Thyroid gland (tissue), 4 donors: Measurements from ENCODE around the gene ITIH5. TPM values are rescaled to one million over a fixed set of nuclear protein-coding genes. Genes with fewer than 3 reads are reported as not detected.

Source experiments
- DNase-seq, 2 donors: peaks; one replicate each; pipeline ENCODE4 v3.0.0-alpha.2; 2019
- H3K27ac ChIP-seq, 3 donors: fragments of 200-600 bp; sonication (generic); 1 replicate in 2 of 3; 2 replicates in 1 of 3; pipeline ENCODE4 v1.5.1; 2016 to 2019; ENCODE audit warnings: mild to moderate bottlenecking in 1 of 3, moderate library complexity in 1 of 3
- H3K27me3 ChIP-seq: fragments of 200-600 bp; sonication (generic); one replicate; pipeline ENCODE4 v1.5.1; 2019
- H3K36me3 ChIP-seq, 2 donors: fragments of 200-600 bp; sonication (generic); one replicate each; pipeline ENCODE4 v1.5.1; 2016 to 2019
- H3K4me1 ChIP-seq, 2 donors: fragments of 200-600 bp; sonication (generic); one replicate each; pipeline ENCODE4 v1.5.1; 2017 to 2019
- H3K4me3 ChIP-seq, 3 donors: fragments of 200-600 bp; sonication (generic); replicated peaks in 1 of 3; 1 replicate in 2 of 3; 2 replicates in 1 of 3; pipeline ENCODE4 v1.5.1; 2016; ENCODE audit warnings: mild to moderate bottlenecking in 1 of 3
- H3K9me3 ChIP-seq: fragments of 200-600 bp; sonication (generic); one replicate; pipeline ENCODE4 v1.5.1; 2017
- CTCF ChIP-seq, 6 experiments: fragments of 200-600 bp in 3 of 6; fragments of 450-650 bp in 3 of 6; sonication (generic) in 3 of 6; IDR thresholded peaks; one replicate each; pipeline ENCODE4 v1.5.1; 2016 to 2019; ENCODE audit warnings: antibody characterized with exemption in 6 of 6, mild to moderate bottlenecking in 2 of 6, inconsistent platforms in 1 of 6, moderate library complexity in 1 of 6
- POLR2A ChIP-seq, 2 donors: fragments of 450-650 bp; IDR thresholded peaks; one replicate each; pipeline ENCODE4 v1.6.1; 2017; ENCODE audit warnings: antibody characterized with exemption in 2 of 2, mild to moderate bottlenecking in 2 of 2, moderate library complexity in 1 of 2
- WGBS, 2 donors: methylation state at CpG; one replicate each; pipeline ENCODE4 v1.1.5; 2017; 5-methylcytosine and 5-hydroxymethylcytosine counted together
- intact Hi-C: fragments of 100-400 bp; cut with DNase I; formaldehyde crosslinking; loops from one replicate; pipeline ENCODE4 v1.15.1; 2023
- total RNA-seq, 4 donors: library from RNA; depleted of rRNA; stranded (reverse); fragments of >200 nt; gene quantifications; one replicate each; pipeline ENCODE4 v1.2.3, GENCODE V29; 2016

Gene ITIH5
- total RNA-seq, 4 donors from 2014 or later, result 14.4 to 31.3 (median 20.2) TPM

GRCh38 chr10:7563770-7564169 lies 103.0 kb downstream of the ITIH5 start:
- H3K36me3 ChIP-seq, result no peaks in the 10 kb centered on the region
- peaks cover 0 to 27% of the 10 kb centered on the region in 2 donors for H3K4me1 ChIP-seq
- DNase-seq, result no peak
- no peaks in the 10 kb centered on the region for H3K9me3 ChIP-seq
- H3K27ac ChIP-seq, result peak overlapping the region in 1 of 3 donors; percentile 51
- H3K4me3 ChIP-seq, result no peak overlapping the region
- 72 to 78% methylated on average over 10 to 14 of the region's 14 CpGs for WGBS, 2 donors
- H3K27me3 ChIP-seq, result no peaks in the 10 kb centered on the region
- TF ChIP-seq POLR2A (IDR thresholded peaks at IDR 0.05) (no peak), CTCF (IDR thresholded peaks at IDR 0.05) (no peak)
- intact Hi-C loops, result no loop called here

- Histone ChIP-seq H3K9me3 (no peaks in the 10 kb centered on the region), H3K4me1 (peaks cover 0 to 27% of the 10 kb centered on the region in 2 donors), H3K36me3 (no peaks in the 10 kb centered on the region), H3K4me3 (no peak overlapping the region), H3K27ac (peak overlapping the region in 1 of 3 donors; percentile 51), H3K27me3 (no peaks in the 10 kb centered on the region)
- intact Hi-C loops, result no loop called here
- 49 to 55% methylated on average over 7 of the region's 7 CpGs for WGBS, 2 donors
- peak in 1 of 2 donors; percentile 16 for DNase-seq
- TF ChIP-seq POLR2A (IDR thresholded peaks at IDR 0.05) (no peak), CTCF (IDR thresholded peaks at IDR 0.05) (no peak)
Observed at GRCh38 chr10:7563368-7563767, 103.4 kb downstream of the ITIH5 start.

DNA sequence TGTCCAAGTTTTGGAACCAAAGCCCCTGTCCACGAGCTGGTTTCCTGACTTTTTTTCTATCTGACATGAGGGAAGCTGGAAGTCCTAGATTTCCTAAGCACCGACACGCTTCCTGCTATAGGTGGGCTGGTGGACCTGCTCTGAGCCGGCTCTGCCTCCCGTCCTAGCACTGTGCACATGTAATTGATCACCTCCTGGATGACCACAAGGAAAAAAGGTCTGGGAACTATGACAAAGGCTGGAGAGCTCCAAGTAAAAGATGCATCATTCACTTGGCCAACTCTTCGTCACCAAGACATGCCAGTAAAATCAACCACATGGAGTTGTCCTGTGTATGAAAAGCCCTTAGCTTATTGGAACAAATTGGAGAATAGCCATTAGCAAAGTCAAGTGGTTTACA lies 104.8 kb downstream of the ITIH5 start:
- 66 to 71% methylated on average over 6 of the region's 6 CpGs for WGBS, 2 donors
- Histone ChIP-seq H3K27me3 (no peaks in the 10 kb centered on the region), H3K4me3 (no peak overlapping the region), H3K9me3 (no peaks in the 10 kb centered on the region), H3K4me1 (peaks cover 0 to 27% of the 10 kb centered on the region in 2 donors), H3K36me3 (no peaks in the 10 kb centered on the region), H3K27ac (peak overlapping the region in 1 of 3 donors; percentile 46)
- no peak for DNase-seq
- TF ChIP-seq POLR2A (IDR thresholded peaks at IDR 0.05), result no peak
- no peak for TF ChIP-seq CTCF (IDR thresholded peaks at IDR 0.05)
- intact Hi-C loops, result no loop called here

DNA sequence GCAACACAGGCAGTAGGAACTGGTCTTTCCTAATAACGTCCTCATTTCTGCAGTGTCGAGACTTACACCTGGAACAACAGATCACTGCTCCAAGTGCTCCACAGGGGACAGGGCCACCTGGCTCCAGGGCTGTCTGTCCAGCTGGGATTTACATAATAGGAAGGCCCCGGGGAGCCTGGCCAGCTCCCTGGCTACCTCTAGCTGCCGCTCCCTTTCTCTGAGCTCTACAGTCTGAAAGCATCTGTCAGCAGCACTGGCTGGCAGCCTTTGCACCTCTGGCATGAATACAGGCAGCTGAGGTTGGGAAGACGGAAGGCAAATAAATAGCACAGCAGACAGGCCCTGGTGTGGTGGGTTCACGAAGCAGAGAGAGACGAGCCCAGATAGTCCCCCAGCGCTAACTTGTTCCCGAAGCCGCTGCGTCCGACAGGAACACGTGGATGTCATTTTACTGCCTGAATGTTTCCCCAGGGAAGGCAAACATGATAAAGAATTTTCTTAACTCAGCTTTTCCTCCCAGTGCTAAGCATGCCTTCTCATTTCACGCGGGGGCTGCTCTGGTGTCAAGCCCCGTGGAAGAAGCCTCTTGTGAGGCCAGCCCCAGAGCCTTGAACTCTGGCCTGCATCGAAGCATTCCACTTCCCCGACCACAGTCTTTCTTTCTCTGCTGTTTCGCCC lies 105.4 kb downstream of the ITIH5 start:
- H3K27ac ChIP-seq, result peak overlapping the region in 1 of 3 donors; percentile 46
- no peaks in the 10 kb centered on the region for H3K9me3 ChIP-seq
- TF ChIP-seq POLR2A (IDR thresholded peaks at IDR 0.05) (no peak), CTCF (IDR thresholded peaks at IDR 0.05) (no peak)
- no peaks in the 10 kb centered on the region for H3K27me3 ChIP-seq
- intact Hi-C loops, result no loop called here
- WGBS, 2 donors, result 38 to 52% methylated on average over 18 to 19 of the region's 19 CpGs
- H3K36me3 ChIP-seq, result no peaks in the 10 kb centered on the region
- no peak overlapping the region for H3K4me3 ChIP-seq
- DNase-seq, result peak in 1 of 2 donors; percentile 22
- H3K4me1 ChIP-seq, result peaks cover 0 to 27% of the 10 kb centered on the region in 2 donors

- WGBS, 2 donors, result 67 to 79% methylated on average over 3 to 4 of the region's 4 CpGs
- no peaks in the 10 kb centered on the region for H3K27me3 ChIP-seq
- no peaks in the 10 kb centered on the region for H3K9me3 ChIP-seq
- TF ChIP-seq POLR2A (IDR thresholded peaks at IDR 0.05) (no peak), CTCF (IDR thresholded peaks at IDR 0.05) (no peak)
- no peak for DNase-seq
- no peak overlapping the region for H3K27ac ChIP-seq
- intact Hi-C loops, result no loop called here
- no peaks in the 10 kb centered on the region for H3K36me3 ChIP-seq
- no peak overlapping the region for H3K4me3 ChIP-seq
- H3K4me1 ChIP-seq, result peaks cover 0 to 27% of the 10 kb centered on the region in 2 donors
Observed at GRCh38 chr10:7560519-7560918, 106.2 kb downstream of the ITIH5 start.
